ENCODE data around the gene HS1BP3.

DNA sequence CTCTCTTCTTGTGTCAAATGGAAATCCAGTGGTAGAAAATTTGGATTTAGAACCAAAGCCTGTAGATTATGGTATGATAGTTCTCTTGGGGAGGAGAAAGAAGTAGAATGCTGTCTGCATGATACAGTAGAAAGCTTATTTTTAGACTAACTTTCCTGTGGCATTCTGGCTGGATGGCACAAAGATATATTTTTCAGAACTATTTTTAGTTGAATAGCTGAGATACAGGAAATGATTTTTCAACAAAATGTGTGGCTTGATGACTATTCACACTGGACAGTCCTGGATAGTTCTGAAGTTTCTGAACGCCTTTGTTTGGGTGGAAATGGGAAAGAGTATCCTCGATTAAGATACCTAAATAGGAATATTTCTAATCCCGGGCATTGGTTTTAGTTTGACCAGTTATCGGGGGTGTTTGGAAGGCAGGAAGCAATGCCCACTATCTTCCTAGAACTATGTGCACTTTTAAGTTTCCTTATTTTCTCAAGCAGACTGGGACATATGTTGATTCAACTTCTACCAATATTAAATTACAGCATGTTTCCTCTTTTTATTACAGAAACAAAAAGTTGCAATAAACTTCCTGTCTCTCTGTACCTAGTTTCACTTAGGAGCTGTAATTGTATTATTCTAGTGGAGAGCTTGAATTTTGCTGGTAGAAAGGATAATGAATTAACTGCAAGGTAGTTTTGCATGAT is 48.2 kb upstream of the HS1BP3 start:
- TF ChIP-seq, protein P1, sequence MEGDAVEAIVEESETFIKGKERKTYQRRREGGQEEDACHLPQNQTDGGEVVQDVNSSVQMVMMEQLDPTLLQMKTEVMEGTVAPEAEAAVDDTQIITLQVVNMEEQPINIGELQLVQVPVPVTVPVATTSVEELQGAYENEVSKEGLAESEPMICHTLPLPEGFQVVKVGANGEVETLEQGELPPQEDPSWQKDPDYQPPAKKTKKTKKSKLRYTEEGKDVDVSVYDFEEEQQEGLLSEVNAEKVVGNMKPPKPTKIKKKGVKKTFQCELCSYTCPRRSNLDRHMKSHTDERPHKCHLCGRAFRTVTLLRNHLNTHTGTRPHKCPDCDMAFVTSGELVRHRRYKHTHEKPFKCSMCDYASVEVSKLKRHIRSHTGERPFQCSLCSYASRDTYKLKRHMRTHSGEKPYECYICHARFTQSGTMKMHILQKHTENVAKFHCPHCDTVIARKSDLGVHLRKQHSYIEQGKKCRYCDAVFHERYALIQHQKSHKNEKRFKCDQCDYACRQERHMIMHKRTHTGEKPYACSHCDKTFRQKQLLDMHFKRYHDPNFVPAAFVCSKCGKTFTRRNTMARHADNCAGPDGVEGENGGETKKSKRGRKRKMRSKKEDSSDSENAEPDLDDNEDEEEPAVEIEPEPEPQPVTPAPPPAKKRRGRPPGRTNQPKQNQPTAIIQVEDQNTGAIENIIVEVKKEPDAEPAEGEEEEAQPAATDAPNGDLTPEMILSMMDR (IDR thresholded peaks at IDR 0.05; ENCODE audit: low read depth, low read length): no peak
- TF ChIP-seq POLR2A (IDR thresholded peaks at IDR 0.05; ENCODE audit: extremely low read depth, insufficient read length) (no peak), MYC (IDR thresholded peaks at IDR 0.05; ENCODE audit: low read depth, low read length) (no peak)
- TF ChIP-seq, protein P2, sequence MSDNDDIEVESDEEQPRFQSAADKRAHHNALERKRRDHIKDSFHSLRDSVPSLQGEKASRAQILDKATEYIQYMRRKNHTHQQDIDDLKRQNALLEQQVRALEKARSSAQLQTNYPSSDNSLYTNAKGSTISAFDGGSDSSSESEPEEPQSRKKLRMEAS (IDR thresholded peaks at IDR 0.05; ENCODE audit: low read depth, low read length): no peak

Data from NB4 (cell line).